ENCODE data around the gene TSSC4. TPM values are rescaled to one million over a fixed set of nuclear protein-coding genes. Genes with fewer than 3 reads are reported as not detected.

Gene TSSC4
- total RNA-seq, 2 donors from 2014 or later: 50.6 to 52.2 TPM

DNA sequence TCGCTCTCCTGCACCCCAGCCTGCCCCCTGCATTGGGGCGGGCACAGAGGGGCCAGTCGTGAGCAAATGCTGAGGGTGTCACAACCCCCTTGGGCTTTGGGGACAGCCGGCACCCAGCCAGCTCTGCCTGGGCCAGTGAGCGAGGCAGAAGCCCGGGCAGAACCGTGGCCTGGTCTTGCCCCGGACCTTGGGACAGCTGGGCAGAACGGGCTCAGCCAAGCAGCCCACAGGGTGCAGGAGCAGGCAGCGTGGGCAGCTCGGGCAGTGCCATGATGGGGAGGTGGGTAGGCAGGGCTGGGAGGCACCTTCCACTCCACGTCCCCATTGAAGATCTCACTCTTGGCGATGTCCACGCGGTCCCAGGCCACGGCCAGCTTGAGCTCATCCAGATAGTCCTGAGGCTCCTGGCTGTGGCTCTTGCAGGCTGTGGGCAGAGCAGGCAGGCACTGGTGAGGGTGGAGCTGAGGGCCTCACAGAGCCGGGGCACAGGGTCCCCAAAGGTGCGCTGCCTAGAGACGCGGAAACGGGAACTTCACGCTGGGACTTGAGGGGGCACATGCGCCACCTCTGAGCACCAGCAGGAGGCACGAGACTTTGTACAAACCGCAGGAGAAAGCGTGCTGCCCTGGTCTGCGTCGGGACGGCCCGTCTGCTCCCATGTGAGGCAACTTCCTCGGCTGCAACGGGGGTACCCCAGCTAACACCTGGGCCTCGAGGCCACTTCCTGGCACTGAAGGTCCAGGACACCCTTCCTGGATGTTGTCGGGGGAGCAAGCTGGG lies 15.2 kb downstream of the TSSC4 start:
- H3K4me3 Mint-ChIP-seq: no peak overlapping the region
- H3K4me1 Mint-ChIP-seq (ENCODE audit: low read depth): no peaks in the 10 kb centered on the region
- no peak overlapping the region for H3K27ac Mint-ChIP-seq

GRCh38 chr11:2416765-2417164 lies 16.2 kb downstream of the TSSC4 start:
- no peak overlapping the region for H3K27ac Mint-ChIP-seq
- no peaks in the 10 kb centered on the region for H3K27me3 Mint-ChIP-seq (ENCODE audit: low read depth)
- ATAC-seq (replicated peaks in 1 of 2) (no peak), DNase-seq (no peak)
- H3K36me3 Mint-ChIP-seq (ENCODE audit: insufficient read depth in 2 of 2): no peaks in the 10 kb centered on the region
- H3K4me1 Mint-ChIP-seq (ENCODE audit: low read depth): no peaks in the 10 kb centered on the region
- H3K4me3 Mint-ChIP-seq: no peak overlapping the region
- H3K9me3 Mint-ChIP-seq: no peaks in the 10 kb centered on the region

More for the DNA sequence above, 15.2 kb downstream of the TSSC4 start:
- Mint-ChIP-seq H3K9me3 (no peaks in the 10 kb centered on the region), H3K36me3 (ENCODE audit: insufficient read depth in 2 of 2) (no peaks in the 10 kb centered on the region), H3K27me3 (ENCODE audit: low read depth) (no peaks in the 10 kb centered on the region)
- no peak for DNase-seq
- ATAC-seq (replicated peaks in 1 of 2): no peak

DNA sequence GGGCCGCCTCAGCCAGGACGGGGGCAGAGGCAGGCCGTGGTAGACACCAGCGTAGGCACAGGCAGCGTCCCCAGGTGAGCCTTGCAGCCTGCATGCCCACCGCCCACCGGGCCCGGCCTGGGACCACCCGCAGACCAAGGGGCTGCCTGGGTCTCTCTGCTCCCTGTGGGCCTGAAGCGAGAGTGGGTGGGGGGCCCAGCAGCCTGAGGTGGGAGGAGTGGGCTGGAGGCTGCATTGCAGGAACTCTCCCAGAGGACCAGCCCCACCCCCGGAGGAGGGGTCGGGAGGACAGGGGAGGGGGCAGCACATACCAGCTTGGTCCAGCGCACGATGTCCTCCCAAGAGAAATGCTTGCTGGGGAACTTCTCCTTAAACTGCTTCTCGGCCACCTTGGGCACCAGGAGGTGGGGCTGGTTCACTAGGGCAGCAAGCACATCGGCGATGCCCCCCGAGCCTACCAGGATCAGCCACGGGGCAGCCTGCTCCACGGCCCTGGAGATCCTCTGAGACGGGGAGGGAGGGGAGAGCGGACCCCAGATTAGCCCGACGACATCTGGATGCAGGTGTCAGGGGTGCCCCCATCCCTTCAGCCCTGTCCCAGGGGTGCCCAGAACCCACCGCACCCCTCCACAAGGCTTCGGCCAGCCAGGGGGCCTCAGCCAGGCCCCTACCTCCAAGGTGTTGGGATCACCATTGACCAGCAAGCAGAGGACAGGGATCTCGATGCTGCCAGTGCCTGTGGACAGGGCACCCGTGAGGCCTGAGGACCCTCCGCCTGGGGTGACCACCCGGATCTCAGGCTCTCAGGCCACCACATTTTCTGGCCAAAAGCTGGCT lies 17.5 kb downstream of the TSSC4 start:
- Mint-ChIP-seq H3K4me1 (ENCODE audit: low read depth) (no peaks in the 10 kb centered on the region), H3K27me3 (ENCODE audit: low read depth) (no peaks in the 10 kb centered on the region), H3K9me3 (no peaks in the 10 kb centered on the region), H3K4me3 (no peak overlapping the region), H3K27ac (no peak overlapping the region), H3K36me3 (ENCODE audit: insufficient read depth in 2 of 2) (no peaks in the 10 kb centered on the region)
- ATAC-seq (replicated peaks in 1 of 2): no peak
- no peak for DNase-seq

GRCh38 chr11:2418693-2419360 lies 18.3 kb downstream of the TSSC4 start:
- no peak for DNase-seq
- Mint-ChIP-seq H3K27ac (no peak overlapping the region), H3K9me3 (no peaks in the 10 kb centered on the region), H3K4me3 (no peak overlapping the region), H3K36me3 (ENCODE audit: insufficient read depth in 2 of 2) (no peaks in the 10 kb centered on the region), H3K27me3 (ENCODE audit: low read depth) (no peaks in the 10 kb centered on the region), H3K4me1 (ENCODE audit: low read depth) (no peaks in the 10 kb centered on the region)
- no peak for ATAC-seq (replicated peaks in 1 of 2)

- Mint-ChIP-seq H3K9me3 (no peaks in the 10 kb centered on the region), H3K27me3 (ENCODE audit: low read depth) (no peaks in the 10 kb centered on the region), H3K36me3 (ENCODE audit: insufficient read depth in 2 of 2) (no peaks in the 10 kb centered on the region), H3K4me1 (ENCODE audit: low read depth) (no peaks in the 10 kb centered on the region), H3K27ac (no peak overlapping the region), H3K4me3 (no peak overlapping the region)
- peak; percentile 46 to 55 for ATAC-seq (replicated peaks in 1 of 2)
- DNase-seq: peak; percentile 74 to 77
These were observed 19.3 kb downstream of the TSSC4 start for GRCh38 chr11:2419638-2420501.

- ATAC-seq (replicated peaks in 1 of 2) (peak; percentile 94 to 95), DNase-seq (peak; percentile 79 to 81)
- Mint-ChIP-seq H3K27ac (no peak overlapping the region), H3K36me3 (ENCODE audit: insufficient read depth in 2 of 2) (no peaks in the 10 kb centered on the region), H3K4me3 (no peak overlapping the region), H3K27me3 (ENCODE audit: low read depth) (no peaks in the 10 kb centered on the region), H3K9me3 (no peaks in the 10 kb centered on the region), H3K4me1 (ENCODE audit: low read depth) (no peaks in the 10 kb centered on the region)
These were observed 20.1 kb downstream of the TSSC4 start for GRCh38 chr11:2420502-2421225.

DNA sequence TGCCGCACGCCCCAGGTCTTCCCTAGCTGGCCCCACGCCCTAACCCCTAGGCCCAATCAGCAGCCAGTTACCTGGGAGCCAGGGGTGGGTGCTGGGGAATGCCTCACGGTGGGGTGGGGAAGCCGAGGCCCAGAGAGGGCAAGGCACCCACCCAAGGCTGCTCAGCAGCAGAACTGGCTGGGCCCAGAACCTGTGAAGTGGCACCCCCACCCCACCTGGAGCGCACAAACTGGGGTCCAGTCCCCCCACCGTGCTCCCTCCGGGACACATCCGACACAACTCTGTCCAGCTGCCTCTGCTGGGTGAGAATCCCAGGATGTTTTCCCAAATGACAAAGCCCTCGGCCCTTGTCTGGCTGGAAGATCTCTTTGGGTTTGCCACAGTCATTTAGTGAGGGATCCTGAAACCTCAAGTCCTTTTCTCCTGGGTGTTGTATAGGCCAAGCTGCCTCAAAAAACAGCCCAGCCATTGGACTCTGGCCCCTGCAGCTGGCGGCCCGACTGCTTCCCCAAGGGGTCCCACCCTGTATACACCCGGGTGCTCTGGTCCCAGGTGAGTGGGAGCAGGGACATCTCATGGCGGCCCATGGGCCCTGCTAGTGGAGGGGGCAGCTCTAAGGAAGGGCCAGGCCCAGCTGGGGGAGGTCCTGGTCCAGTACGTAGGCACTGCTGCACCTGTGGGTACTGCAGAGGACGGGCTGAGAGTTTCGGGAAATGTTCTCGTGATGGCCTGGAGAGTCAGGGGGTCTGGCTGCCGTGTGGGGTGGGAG lies 20.9 kb downstream of the TSSC4 start:
- Mint-ChIP-seq H3K4me3 (no peak overlapping the region), H3K9me3 (no peaks in the 10 kb centered on the region), H3K4me1 (ENCODE audit: low read depth) (no peaks in the 10 kb centered on the region), H3K27me3 (ENCODE audit: low read depth) (no peaks in the 10 kb centered on the region), H3K36me3 (ENCODE audit: insufficient read depth in 2 of 2) (no peaks in the 10 kb centered on the region), H3K27ac (no peak overlapping the region)
- ATAC-seq (replicated peaks in 1 of 2) (no peak), DNase-seq (no peak)

- Mint-ChIP-seq H3K27me3 (ENCODE audit: low read depth) (no peaks in the 10 kb centered on the region), H3K4me3 (no peak overlapping the region), H3K36me3 (ENCODE audit: insufficient read depth in 2 of 2) (no peaks in the 10 kb centered on the region), H3K9me3 (no peaks in the 10 kb centered on the region), H3K4me1 (ENCODE audit: low read depth) (no peaks in the 10 kb centered on the region), H3K27ac (no peak overlapping the region)
- DNase-seq (no peak), ATAC-seq (replicated peaks in 1 of 2) (no peak)
These were observed 21.4 kb downstream of the TSSC4 start for GRCh38 chr11:2421996-2422395.

DNA sequence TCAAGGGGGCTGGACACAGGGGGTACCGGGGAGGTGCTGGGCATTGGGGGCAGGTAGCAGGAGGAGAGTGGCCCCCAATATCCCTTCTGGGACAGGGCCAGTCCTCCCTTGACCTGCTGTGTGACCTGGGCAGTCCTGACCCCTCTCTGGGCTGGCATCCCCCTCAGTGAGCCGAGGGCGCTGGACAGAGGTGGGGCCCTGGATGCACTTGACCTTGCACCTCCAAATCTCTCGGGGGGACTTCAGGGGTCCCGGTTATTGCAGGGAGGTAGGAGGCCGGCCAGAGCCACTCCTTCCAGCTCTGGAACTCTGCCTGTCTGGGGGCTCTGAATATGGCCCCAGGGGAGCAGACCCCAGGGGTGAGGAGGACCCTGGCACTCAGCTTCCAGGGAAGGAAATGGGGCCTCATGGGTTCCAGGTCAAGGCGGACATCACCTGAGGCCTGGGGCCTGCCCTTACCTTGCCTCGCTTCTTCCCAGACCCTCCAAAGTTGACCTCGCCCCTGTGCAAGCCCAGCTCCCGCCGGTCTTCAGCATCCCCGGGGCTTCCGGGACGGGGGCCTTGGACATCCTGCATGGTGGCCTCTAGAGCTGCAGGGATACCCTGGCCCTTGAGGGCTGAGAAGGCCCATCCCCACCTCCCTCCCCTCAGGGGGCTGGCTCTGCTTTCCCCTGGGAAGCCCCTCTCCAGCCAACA lies 22.1 kb downstream of the TSSC4 start:
- H3K9me3 Mint-ChIP-seq: no peaks in the 10 kb centered on the region
- no peaks in the 10 kb centered on the region for H3K36me3 Mint-ChIP-seq (ENCODE audit: insufficient read depth in 2 of 2)
- ATAC-seq (replicated peaks in 1 of 2): no peak
- H3K4me3 Mint-ChIP-seq: no peak overlapping the region
- H3K27ac Mint-ChIP-seq: no peak overlapping the region
- DNase-seq: no peak
- H3K27me3 Mint-ChIP-seq (ENCODE audit: low read depth): no peaks in the 10 kb centered on the region
- H3K4me1 Mint-ChIP-seq (ENCODE audit: low read depth): no peaks in the 10 kb centered on the region

DNA sequence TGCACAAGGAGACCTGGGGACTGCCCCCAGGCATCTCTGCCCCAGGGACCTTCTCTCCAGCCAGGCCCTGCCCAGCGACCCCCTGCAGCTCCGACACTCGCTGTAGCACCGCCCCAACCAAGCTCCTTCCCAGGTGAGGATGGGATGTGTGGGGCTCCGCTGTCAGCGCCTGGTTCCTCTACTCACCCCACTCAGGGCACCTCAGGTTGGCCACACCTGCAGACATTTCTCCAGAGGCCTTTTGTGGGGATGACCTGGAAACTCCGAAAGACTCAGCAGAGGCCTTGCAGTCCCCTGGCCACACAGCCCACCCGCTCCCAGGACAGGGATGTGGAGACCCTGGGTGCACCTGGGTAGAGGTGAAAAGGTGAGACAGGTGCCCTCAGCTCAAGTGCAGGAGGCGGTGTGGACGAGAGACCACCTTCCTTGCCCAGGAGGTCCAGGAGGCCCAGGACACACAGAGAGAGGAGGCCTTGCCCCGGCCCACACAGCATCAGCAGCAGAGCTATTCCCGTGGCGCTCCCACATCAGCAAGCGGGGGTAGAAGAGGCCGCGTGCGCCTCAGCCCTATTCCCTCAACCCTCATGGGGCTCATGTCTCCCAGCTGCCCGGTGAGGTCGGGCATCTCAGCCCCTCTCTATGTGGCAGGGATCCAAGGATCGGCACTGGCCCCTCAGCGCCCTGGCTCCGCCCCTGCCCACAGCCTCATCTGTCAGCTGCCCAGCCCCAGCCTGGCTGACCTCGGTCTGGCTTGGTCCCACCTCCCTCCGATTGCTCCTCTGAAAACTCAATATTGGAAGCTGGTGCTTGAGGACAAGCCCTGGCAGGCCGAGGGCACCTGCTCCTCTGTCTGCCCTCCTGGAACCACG lies 22.8 kb downstream of the TSSC4 start:
- H3K4me3 Mint-ChIP-seq: no peak overlapping the region

More for the DNA sequence above, 22.8 kb downstream of the TSSC4 start:
- Mint-ChIP-seq H3K9me3 (no peaks in the 10 kb centered on the region), H3K27ac (no peak overlapping the region), H3K4me1 (ENCODE audit: low read depth) (no peaks in the 10 kb centered on the region), H3K27me3 (ENCODE audit: low read depth) (no peaks in the 10 kb centered on the region), H3K36me3 (ENCODE audit: insufficient read depth in 2 of 2) (no peaks in the 10 kb centered on the region)
- ATAC-seq (replicated peaks in 1 of 2) (no peak), DNase-seq (no peak)
